GM19043 (cell line): Measurements from ENCODE around the gene HSD11B2.

Experiments used
- ATAC-seq: cut with Tn5 transposase; IDR thresholded peaks from one replicate; pipeline ENCODE4 v1.9.1; 2021; ENCODE audit warnings: low read depth; ENCODE audit not compliant: unreplicated experiment

The HSD11B2 gene

GRCh38 chr16:67470359-67470758 is 39.4 kb downstream of the HSD11B2 start:
- no peak for ATAC-seq

DNA sequence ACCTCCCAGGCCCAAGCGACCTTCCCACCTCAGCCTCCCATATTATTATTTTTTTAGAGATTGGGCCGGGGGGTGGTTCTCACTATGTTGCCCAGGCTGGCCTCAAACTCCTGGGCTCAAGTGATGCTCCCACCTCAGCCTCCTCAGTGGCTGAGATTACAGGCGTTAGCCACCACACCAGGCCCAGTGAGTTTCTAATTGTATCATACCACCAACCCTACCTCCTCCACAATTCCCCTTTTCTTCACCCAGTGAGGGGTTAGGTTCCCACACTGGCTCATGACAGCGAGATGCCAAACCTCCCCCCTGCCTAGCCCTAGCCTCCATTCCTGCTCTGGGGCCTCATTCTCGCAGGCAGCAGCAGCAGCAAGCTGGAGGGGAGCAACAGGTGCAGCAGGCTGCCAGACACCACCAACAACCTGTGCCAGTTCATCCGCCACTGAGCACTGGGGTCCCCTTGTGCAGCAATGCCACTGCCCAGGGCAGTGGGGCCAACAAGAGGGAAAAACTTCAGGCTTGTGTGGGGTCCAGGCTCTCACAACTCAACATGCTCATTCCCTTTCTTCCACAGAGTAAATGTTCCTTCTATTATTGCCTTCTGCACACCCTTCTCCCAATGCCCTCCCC is 41.0 kb downstream of the HSD11B2 start:
- ATAC-seq = no peak

DNA sequence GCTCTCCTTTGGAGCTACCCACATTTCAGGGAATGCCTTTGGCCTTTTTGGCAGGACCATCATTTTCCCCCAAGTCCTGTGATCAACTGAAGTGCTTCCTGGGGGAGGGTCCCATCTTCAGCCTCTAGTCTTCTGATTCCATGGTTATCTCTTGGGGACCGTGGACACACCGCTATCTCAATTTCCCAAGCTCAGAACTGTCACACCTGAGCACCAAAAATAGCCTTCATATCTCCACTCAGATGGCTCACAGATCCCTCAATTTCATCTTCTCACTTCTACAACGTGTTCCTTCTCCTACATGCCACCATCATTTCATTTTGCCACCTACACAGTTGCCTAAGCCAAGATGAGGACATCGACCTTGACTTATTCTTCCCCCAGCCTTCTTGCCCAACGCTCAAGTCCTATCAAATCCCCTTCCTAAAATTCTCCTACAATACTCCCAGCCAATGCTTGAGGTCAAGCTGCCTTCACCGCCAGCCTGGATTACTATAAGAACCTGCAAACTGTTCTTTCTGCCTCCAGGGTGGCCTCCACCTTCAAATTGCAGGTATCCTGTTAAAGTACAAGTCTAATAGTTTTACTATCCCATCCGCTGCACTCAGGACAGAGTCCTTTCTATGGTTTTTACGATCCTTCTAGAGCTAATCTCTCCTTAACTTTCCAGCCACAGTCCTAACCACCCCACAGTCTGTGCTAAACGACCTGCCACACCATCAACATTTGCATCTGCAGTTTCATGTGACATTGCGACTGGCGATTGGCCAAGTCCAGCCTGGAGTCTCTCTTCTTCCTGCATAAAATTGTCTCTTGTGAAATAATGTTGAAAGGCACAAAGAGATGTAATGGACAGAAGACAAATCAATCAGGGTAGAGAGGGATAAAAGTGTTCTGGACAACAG is 43.9 kb downstream of the HSD11B2 start:
- no peak for ATAC-seq

DNA sequence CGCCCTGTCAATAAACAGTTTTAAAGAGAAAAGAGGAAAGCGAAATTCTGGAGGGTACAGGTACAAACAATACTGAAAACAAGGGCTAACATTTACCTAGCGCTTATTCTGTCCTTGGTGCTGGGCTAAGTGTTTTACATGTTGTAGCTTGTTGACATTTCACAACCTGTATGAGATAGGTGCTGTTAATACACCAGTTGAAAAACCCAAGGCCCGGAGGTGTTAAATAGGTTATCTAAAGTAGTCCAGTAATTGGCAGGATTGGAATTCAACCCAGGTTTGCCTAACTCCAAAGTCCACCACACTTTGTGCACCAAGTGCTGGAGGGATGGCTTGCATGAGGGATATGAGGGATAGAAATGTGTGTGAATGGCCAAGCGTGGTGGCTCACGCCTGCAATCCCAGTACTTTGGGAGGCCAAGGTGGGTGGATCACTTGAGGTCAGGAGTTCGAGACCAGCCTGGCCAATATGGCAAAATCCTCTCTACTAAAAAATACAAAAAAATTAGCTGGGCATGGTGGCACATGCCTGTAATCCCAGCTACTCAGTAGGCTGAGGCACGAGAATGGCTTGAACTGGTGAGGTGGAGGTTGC is 47.1 kb downstream of the HSD11B2 start:
- no peak for ATAC-seq

GRCh38 chr16:67480833-67481560 is 50.1 kb downstream of the HSD11B2 start, which contains the start of gene ATP6V0D1:
ATP6V0D1 (minus strand) TSS chr16:67481157; CDS start chr16:67481086, 71 bp downstream.
- peak; percentile 92 for ATAC-seq

DNA sequence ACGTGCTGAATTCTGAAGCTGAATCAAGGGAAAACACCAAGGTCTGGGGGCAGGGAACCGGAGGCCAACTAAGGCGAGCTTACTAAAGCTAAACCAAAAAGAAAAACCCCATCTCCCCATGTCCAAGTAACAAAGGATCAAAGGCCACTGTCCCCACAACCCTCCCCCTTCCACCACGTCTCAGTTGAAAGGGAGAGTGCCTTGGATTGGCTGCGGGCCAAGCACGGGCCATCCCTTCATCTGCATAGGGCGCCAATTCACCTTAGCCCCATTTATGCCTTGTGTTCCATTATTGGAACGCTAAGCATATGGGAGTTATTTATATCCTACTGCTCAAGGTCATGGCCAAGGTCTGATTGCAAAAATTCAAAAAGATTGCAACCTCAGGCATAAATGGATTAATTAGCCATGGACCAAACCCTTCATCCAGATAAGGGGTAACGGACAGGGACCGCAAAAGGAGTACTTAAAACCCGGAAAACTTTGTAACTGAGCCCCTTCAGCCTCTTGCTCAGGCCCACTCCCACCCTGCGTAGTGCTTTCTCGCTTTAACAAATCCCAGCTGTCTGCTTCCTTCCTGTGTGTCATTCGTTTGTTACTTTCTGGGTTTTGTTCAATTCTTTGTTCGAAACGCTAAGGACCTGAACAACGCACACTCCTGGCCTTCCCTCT is 50.8 kb downstream of the HSD11B2 start:
- no peak for ATAC-seq

GRCh38 chr16:67482233-67482924 is 51.5 kb downstream of the HSD11B2 start:
- ATAC-seq = no peak

DNA sequence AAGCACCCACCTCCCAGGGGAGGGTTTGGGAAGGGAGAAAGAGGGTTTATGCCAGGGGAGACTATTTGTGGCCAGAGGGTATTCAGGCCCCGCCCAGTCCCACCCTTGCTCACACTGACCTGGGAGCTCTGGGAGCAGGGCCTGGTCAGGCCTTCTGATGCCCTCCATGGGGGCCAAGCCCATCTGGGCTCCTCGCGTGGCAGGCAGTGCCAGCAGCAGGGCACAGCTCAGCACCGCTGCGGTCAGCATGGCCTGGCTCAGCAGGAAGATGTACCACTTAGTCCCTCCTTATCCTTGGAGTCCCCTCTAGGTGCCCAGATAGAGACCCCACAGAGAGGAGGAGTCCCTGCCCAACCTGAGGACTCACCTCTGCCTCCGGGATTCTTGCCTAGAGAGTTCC is 52.2 kb downstream of the HSD11B2 start, which contains the start of gene AGRP:
AGRP (minus strand) TSS at position 398 of the 400 bp plus-strand sequence; CDS start at position 249, 149 bp downstream.
- no peak for ATAC-seq

- ATAC-seq = no peak
Measured at GRCh38 chr16:67483731-67484525, 53.0 kb downstream of the HSD11B2 start.

GRCh38 chr16:67486805-67487204 is 55.9 kb downstream of the HSD11B2 start:
- ATAC-seq = no peak
